ENCODE data around the gene PRDM5. TPM values are rescaled to one million over a fixed set of nuclear protein-coding genes. Genes with fewer than 3 reads are reported as not detected.

PRDM5 gene
- total RNA-seq, 1 donor from 2014 or later, result 14.8 TPM

- ATAC-seq, result no peak
- Histone ChIP-seq H3K27me3 (ENCODE audit: low read depth) (no peaks in the 10 kb centered on the region), H3K36me3 (no peaks in the 10 kb centered on the region), H3K9me3 (no peaks in the 10 kb centered on the region), H3K27ac (no peak overlapping the region), H3K4me3 (no peak overlapping the region), H3K4me1 (no peaks in the 10 kb centered on the region)
- intact Hi-C loops (cut with DNase I), result no loop called here
- TF ChIP-seq CTCF (IDR thresholded peaks at IDR 0.05), result no peak
- no peak for DNase-seq
Observed at GRCh38 chr4:120704538-120704937, 218.0 kb downstream of the PRDM5 start.

GRCh38 chr4:120703908-120704307 lies 218.6 kb downstream of the PRDM5 start:
- Histone ChIP-seq H3K27me3 (ENCODE audit: low read depth) (no peaks in the 10 kb centered on the region), H3K4me1 (no peaks in the 10 kb centered on the region), H3K4me3 (no peak overlapping the region), H3K27ac (no peak overlapping the region), H3K36me3 (no peaks in the 10 kb centered on the region), H3K9me3 (no peaks in the 10 kb centered on the region)
- intact Hi-C loops (cut with DNase I), result no loop called here
- ATAC-seq, result no peak
- TF ChIP-seq CTCF (IDR thresholded peaks at IDR 0.05), result no peak
- DNase-seq, result no peak

- intact Hi-C loops (cut with DNase I), result no loop called here
- Histone ChIP-seq H3K9me3 (no peaks in the 10 kb centered on the region), H3K27ac (no peak overlapping the region), H3K4me1 (no peaks in the 10 kb centered on the region), H3K27me3 (ENCODE audit: low read depth) (no peaks in the 10 kb centered on the region), H3K4me3 (no peak overlapping the region), H3K36me3 (no peaks in the 10 kb centered on the region)
- DNase-seq, result no peak
- ATAC-seq, result no peak
- no peak for TF ChIP-seq CTCF (IDR thresholded peaks at IDR 0.05)
Observed at GRCh38 chr4:120699354-120699753, 223.2 kb downstream of the PRDM5 start.

- no peaks in the 10 kb centered on the region for H3K9me3 ChIP-seq
- TF ChIP-seq CTCF (IDR thresholded peaks at IDR 0.05), result no peak
- DNase-seq, result no peak
- H3K36me3 ChIP-seq, result no peaks in the 10 kb centered on the region
- ATAC-seq, result no peak
- no peaks in the 10 kb centered on the region for H3K4me1 ChIP-seq
- H3K27me3 ChIP-seq (ENCODE audit: low read depth), result no peaks in the 10 kb centered on the region
- no peak overlapping the region for H3K27ac ChIP-seq
- intact Hi-C loops (cut with DNase I), result no loop called here
- H3K4me3 ChIP-seq, result no peak overlapping the region
Observed at GRCh38 chr4:120694973-120695372, 227.6 kb downstream of the PRDM5 start.

GRCh38 chr4:120693816-120694215 lies 228.7 kb downstream of the PRDM5 start:
- no peak for ATAC-seq
- Histone ChIP-seq H3K36me3 (no peaks in the 10 kb centered on the region), H3K27me3 (ENCODE audit: low read depth) (no peaks in the 10 kb centered on the region), H3K4me1 (no peaks in the 10 kb centered on the region), H3K27ac (no peak overlapping the region), H3K9me3 (no peaks in the 10 kb centered on the region), H3K4me3 (no peak overlapping the region)
- intact Hi-C loops (cut with DNase I), result no loop called here
- TF ChIP-seq CTCF (IDR thresholded peaks at IDR 0.05), result no peak
- no peak for DNase-seq

GRCh38 chr4:120692964-120693363 lies 229.6 kb downstream of the PRDM5 start:
- no peaks in the 10 kb centered on the region for H3K27me3 ChIP-seq (ENCODE audit: low read depth)
- H3K27ac ChIP-seq, result no peak overlapping the region
- no peaks in the 10 kb centered on the region for H3K9me3 ChIP-seq
- DNase-seq (no peak), ATAC-seq (no peak)
- intact Hi-C loops (cut with DNase I), result no loop called here
- H3K36me3 ChIP-seq, result no peaks in the 10 kb centered on the region
- TF ChIP-seq CTCF (IDR thresholded peaks at IDR 0.05), result no peak
- no peaks in the 10 kb centered on the region for H3K4me1 ChIP-seq
- H3K4me3 ChIP-seq, result no peak overlapping the region

Measured in lower lobe of right lung (tissue), 2 donors.